ENCODE results near the gene ANKS1A.

Gene ANKS1A

GRCh38 chr6:35085359-35086281 lies 196.6 kb downstream of the ANKS1A start:
- no peak overlapping the region for H3K4me3 ChIP-seq (ENCODE audit: low read depth, low read length)
- no peak for TF ChIP-seq CTCF (IDR thresholded peaks at IDR 0.05; ENCODE audit: low read depth, low read length)

GRCh38 chr6:35086282-35086632 lies 197.2 kb downstream of the ANKS1A start:
- no peak for TF ChIP-seq CTCF (IDR thresholded peaks at IDR 0.05; ENCODE audit: low read depth, low read length)
- no peak overlapping the region for H3K4me3 ChIP-seq (ENCODE audit: low read depth, low read length)

DNA sequence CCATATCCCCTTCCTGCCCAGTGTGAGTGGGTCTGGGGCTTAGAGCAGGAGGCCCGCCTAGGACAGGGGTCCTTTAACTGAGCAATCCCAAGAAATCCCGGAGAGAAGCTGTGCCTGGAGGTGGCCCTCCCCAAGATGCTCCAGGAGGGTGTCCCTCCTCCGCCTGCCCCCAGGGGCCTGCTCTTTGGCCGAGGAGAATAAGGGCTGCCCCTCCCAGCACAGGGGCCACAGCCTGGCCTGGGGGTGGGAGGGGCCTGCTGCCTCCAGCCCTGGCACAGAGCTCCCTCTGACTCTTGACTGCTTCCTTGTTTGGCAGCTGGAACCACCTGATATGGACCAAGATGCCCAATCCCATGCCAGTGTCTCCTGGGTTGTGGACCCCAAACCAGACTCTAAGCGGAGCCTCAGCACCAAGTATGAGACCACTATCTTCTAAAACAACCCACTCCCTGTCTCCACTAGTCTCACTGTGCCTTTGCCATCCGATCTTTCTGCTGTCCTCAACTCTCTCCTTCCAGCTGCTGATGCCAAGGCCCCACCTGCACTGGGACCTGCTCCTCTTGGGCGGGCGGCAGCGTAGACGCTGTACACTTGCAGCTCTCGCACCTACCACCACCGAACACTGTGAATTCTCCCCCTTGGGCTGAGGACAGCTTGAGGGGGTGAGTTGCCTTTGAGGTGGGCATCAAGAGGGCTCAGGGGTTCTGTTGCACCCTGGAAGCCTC lies 197.7 kb downstream of the ANKS1A start:
- no peak for TF ChIP-seq CTCF (IDR thresholded peaks at IDR 0.05; ENCODE audit: low read depth, low read length)
- no peak overlapping the region for H3K4me3 ChIP-seq (ENCODE audit: low read depth, low read length)

DNA sequence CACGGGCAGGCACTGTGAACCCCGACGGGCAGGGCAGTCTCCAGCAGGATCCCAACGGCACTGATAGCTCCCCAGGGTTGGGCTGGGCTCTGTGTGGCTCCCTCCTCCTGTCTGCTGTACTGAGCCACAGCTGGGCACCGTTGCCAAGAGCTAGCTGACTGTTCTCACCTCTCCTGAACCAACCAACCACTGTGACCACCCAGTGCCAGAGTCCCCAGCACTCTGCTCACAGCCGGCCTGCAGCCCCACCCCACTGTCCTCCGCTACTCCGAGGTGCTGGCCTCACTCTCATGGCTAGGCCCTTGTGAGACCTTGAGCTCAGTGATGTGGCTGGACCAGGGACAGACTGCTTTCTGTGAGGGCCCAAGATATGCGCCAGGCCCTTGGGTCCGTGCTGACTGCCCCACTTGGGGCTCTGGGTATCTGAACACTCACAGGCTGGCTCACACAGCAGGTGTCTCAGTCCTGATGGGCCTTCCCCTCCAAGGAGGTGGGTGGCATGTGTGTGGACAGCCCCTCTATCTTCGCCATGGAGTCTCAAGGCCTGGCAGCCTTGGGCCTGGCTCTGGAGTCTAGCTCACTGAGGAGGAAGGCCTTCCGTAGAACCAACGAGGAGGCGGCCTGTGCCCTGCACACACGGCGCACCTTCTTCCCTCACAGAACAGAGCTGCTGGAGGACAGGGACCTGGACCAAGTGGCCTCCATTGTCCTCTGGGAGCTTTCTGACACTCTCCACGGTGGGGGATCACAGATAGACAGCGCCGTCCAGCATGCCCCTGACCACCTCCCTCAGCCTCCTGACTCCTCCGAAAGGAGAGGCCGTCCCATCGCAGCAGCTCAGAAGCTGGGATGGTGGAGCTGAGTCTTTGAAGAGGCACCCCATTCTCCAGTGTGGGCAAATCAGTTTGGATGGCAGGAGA lies 198.6 kb downstream of the ANKS1A start:
- TF ChIP-seq CTCF (IDR thresholded peaks at IDR 0.05; ENCODE audit: low read depth, low read length): no peak

GRCh38 chr6:35088281-35089215 lies 199.5 kb downstream of the ANKS1A start:
- H3K4me3 ChIP-seq (ENCODE audit: low read depth, low read length): no peak overlapping the region
- TF ChIP-seq CTCF (IDR thresholded peaks at IDR 0.05; ENCODE audit: low read depth, low read length): no peak

More for the DNA sequence above, 198.6 kb downstream of the ANKS1A start:
- no peak overlapping the region for H3K4me3 ChIP-seq (ENCODE audit: low read depth, low read length)

DNA sequence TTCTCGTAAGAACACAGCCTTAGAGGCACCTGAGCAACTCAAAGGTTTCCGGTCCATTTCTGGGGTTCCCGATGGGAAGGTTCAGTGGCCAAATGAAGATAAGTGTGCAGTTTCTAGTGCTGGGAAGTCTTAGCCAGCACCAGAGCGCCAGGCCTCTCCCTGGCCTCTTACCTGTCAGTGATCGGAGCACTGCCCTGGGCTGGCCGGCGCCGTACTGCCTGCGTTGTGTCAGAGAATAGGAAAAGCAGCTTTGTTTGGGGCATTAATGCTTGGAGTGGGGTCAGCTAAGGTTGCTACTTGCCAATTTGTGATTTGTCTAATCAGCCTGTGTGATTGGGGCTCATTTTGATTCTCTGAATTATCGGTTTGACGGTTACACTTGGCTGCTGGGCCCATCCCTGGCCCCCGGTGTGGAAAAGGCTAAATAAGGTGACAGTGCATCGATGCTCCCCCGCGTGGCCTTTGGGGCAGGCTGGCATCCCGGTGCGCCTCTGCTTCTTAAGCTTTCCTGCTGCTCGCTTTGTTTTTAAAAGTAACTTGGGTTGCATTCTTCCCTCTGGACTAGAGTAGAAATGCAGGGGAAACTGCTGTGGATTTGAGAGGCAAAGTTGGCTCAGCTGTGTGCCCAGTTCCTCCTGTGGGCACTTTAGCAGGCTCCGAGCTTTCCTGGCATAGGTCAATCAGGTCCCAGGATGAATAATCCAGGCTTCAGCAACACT lies 200.3 kb downstream of the ANKS1A start:
- TF ChIP-seq CTCF (IDR thresholded peaks at IDR 0.05; ENCODE audit: low read depth, low read length): no peak
- H3K4me3 ChIP-seq (ENCODE audit: low read depth, low read length): no peak overlapping the region
